Endothelial cell of umbilical vein (primary cell): ENCODE data around the gene LAMTOR2. TPM values are rescaled to one million over a fixed set of nuclear protein-coding genes. Genes with fewer than 3 reads are reported as not detected.

Experiments
- BruUV-seq: library from RNA; stranded (reverse); fragments of 400-500 nt; replicated peaks from 2 replicates; lab custom pipeline; 2021; lab: Mats Ljungman, UMichigan
- CTCF ChIA-PET: fragments of 300-600, 350-600 bp; sonication (Branson Sonifier 250); formaldehyde crosslinking; loops from one replicate; lab custom pipeline; 2021; ENCODE audit warnings: antibody characterized with exemption, inconsistent platforms; lab: Charles Lee
- POLR2A ChIA-PET: fragments of 300-600, 350-600 bp; sonication (Branson Sonifier 250); formaldehyde crosslinking; loops from one replicate; lab custom pipeline; 2021; ENCODE audit warnings: antibody characterized with exemption, inconsistent platforms; lab: Charles Lee
- DNase-seq: peaks from one replicate; pipeline ENCODE4 v3.0.0-alpha.2; 2011; ENCODE audit warnings: low read depth, low spot score
- FAIRE-seq: peaks from 2 replicates; lab custom pipeline; 2011; peaks lifted over from hg19 to GRCh38; lab: Jason Lieb, UNC
- H2AFZ ChIP-seq: 2 replicates; pipeline ENCODE4 v1.6.0; 2012; ENCODE audit warnings: low read depth, low read length, control low read depth, inconsistent platforms
- H3K27ac ChIP-seq: 2 replicates; pipeline ENCODE4 v1.5.1; 2011; ENCODE audit warnings: low read depth, mild to moderate bottlenecking, control low read depth, low read length, moderate library complexity; ENCODE audit not compliant: insufficient read depth
- H3K27me3 ChIP-seq, 2 experiments: 2 replicates each; pipeline versions ENCODE4 v1.6.0 to v1.6.1; 2011; ENCODE audit warnings: low read length in 2 of 2, mixed read lengths in 1 of 2; ENCODE audit not compliant: control insufficient read depth in 2 of 2, insufficient read depth in 2 of 2
- H3K36me3 ChIP-seq, 2 experiments: 2 replicates in 1 of 2; 3 replicates in 1 of 2; pipeline ENCODE4 v1.5.1; 2011; ENCODE audit warnings: low read length in 2 of 2, mild to moderate bottlenecking in 1 of 2, moderate library complexity in 1 of 2; ENCODE audit not compliant: control insufficient read depth in 2 of 2, insufficient read depth in 2 of 2; ENCODE audit errors: extremely low read depth in 1 of 2
- H3K4me1 ChIP-seq: 3 replicates; pipeline ENCODE4 v1.5.1; 2011; ENCODE audit warnings: mild to moderate bottlenecking, low read length; ENCODE audit not compliant: control insufficient read depth, insufficient read depth; ENCODE audit errors: extremely low read depth
- H3K4me2 ChIP-seq: 2 replicates; pipeline ENCODE4 v1.6.1; 2011; ENCODE audit warnings: low read length, control low read depth, mixed read lengths; ENCODE audit not compliant: insufficient read depth
- H3K4me3 ChIP-seq, 3 experiments: fragments of 200-600 bp in 1 of 3; sonication (generic), shearing (Covaris generic) in 1 of 3; replicated peaks in 1 of 3; 2 replicates each; pipeline ENCODE4 v1.5.1; 2011 to 2016; ENCODE audit warnings: control low read depth in 3 of 3, low read length in 3 of 3, mild to moderate bottlenecking in 2 of 3, inconsistent platforms in 1 of 3, low read depth in 1 of 3, moderate library complexity in 1 of 3; ENCODE audit not compliant: insufficient read depth in 1 of 3
- H3K79me2 ChIP-seq: 2 replicates; pipeline ENCODE4 v1.6.0; 2012; ENCODE audit warnings: low read length, inconsistent platforms; ENCODE audit not compliant: control insufficient read depth, insufficient read depth
- H3K9ac ChIP-seq: replicated peaks from 2 replicates; pipeline ENCODE3; 2011; ENCODE audit warnings: low read length, control low read depth; ENCODE audit not compliant: insufficient read depth; ENCODE audit errors: extremely low read depth
- H3K9me1 ChIP-seq: replicated peaks from 3 replicates; pipeline ENCODE4 v1.6.0; 2011; ENCODE audit warnings: mild to moderate bottlenecking, low read length; ENCODE audit not compliant: control insufficient read depth, insufficient read depth; ENCODE audit errors: extremely low read depth
- H3K9me3 ChIP-seq: replicated peaks from 2 replicates; pipeline ENCODE4 v1.5.1; 2012; ENCODE audit warnings: low read length, inconsistent platforms; ENCODE audit not compliant: control insufficient read depth, insufficient read depth
- H4K20me1 ChIP-seq: replicated peaks from 2 replicates; pipeline ENCODE3; 2011; ENCODE audit warnings: mild to moderate bottlenecking, low read length; ENCODE audit not compliant: control insufficient read depth, insufficient read depth; ENCODE audit errors: extremely low read depth
- CTCF ChIP-seq, 2 donors: IDR thresholded peaks; 1 replicate in 1 of 2; 2 replicates in 1 of 2; pipeline ENCODE4 v1.5.1; 2011; ENCODE audit warnings: low read length in 2 of 2, mild to moderate bottlenecking in 2 of 2, moderate library complexity in 2 of 2, control low read depth in 1 of 2, inconsistent platforms in 1 of 2, low read depth in 1 of 2; ENCODE audit not compliant: insufficient read depth in 1 of 2; ENCODE audit errors: extremely low read depth in 1 of 2
- EZH2 ChIP-seq: IDR thresholded peaks from 2 replicates; pipeline ENCODE4 v1.6.1; 2012; ENCODE audit warnings: borderline replicate concordance, low read depth, mild to moderate bottlenecking, moderate library complexity, low read length, inconsistent platforms; ENCODE audit not compliant: severe bottlenecking
- FOS ChIP-seq: IDR thresholded peaks from 2 replicates; pipeline ENCODE4 v1.6.1; 2011; ENCODE audit warnings: mild to moderate bottlenecking, low read length, moderate library complexity, borderline replicate concordance; ENCODE audit not compliant: insufficient read depth
- GATA2 ChIP-seq: IDR thresholded peaks from 2 replicates; pipeline ENCODE4 v1.7.0; 2011; ENCODE audit warnings: low read depth, mild to moderate bottlenecking, moderate library complexity, mixed read lengths, low read length; ENCODE audit not compliant: insufficient read length, insufficient read depth
- JUN ChIP-seq: IDR thresholded peaks from 2 replicates; pipeline ENCODE4 v1.6.1; 2011; ENCODE audit warnings: borderline replicate concordance, low read depth; ENCODE audit not compliant: insufficient read length, insufficient read depth
- MAX ChIP-seq: IDR thresholded peaks from 2 replicates; pipeline ENCODE4 v1.6.1; 2011; ENCODE audit not compliant: insufficient read depth, insufficient read length
- MYC ChIP-seq: IDR thresholded peaks from one replicate; pipeline ENCODE4 v1.6.1; 2011; ENCODE audit warnings: mild to moderate bottlenecking, low read depth, low read length
- POLR2A ChIP-seq: IDR thresholded peaks from 2 replicates; pipeline ENCODE4 v1.6.1; 2012; ENCODE audit warnings: low read depth, mild to moderate bottlenecking, control low read depth, low read length
- POLR2AphosphoS5 ChIP-seq: IDR thresholded peaks from 2 replicates; pipeline ENCODE4 v1.6.1; 2012; ENCODE audit warnings: low read depth, mild to moderate bottlenecking, control low read depth, low read length, moderate library complexity; ENCODE audit not compliant: insufficient read depth
- dilution Hi-C: fragments of 300-500 bp; cut with MboI; formaldehyde crosslinking; loops from one replicate; pipeline ENCODE4 v1.15.0; 2019; ENCODE audit warnings: low sequenced_read_pairs; ENCODE audit not compliant: extremely low pct_ligation_motif_present
- intact Hi-C: fragments of 100-400 bp; cut with micrococcal nuclease; formaldehyde crosslinking; loops from one replicate; pipeline ENCODE4 v1.10.0; 2022
- polyA plus RNA-seq, 4 experiments: library from polyadenylated mRNA; depleted of rRNA in 3 of 4; stranded (reverse) in 3 of 4; unstranded in 1 of 4; fragments of >200 nt; gene quantifications; 2 replicates each; pipeline versions ENCODE4 v1.2.1 to v1.2.3, GENCODE V29; 2011 to 2012; ENCODE audit warnings: missing spikeins in 1 of 4
- total RNA-seq: library from RNA; stranded (reverse); gene quantifications from 2 replicates; pipeline ENCODE4 v1.2.3, GENCODE V29; 2021

Gene LAMTOR2
- total and polyA plus RNA-seq, 2 donors (not counting 3 experiments of a cell fraction or from before 2014, with no cell fraction given): 77.7 to 136 TPM

- Histone ChIP-seq H3K4me1 (peaks cover 15% of the 10 kb centered on the region), H3K4me3 (no peak overlapping the region), H3K9me1 (no peaks in the 10 kb centered on the region), H3K4me2 (no peak overlapping the region), H2AFZ (no peak overlapping the region), H3K27ac (no peak overlapping the region), H4K20me1 (no peaks in the 10 kb centered on the region), H3K79me2 (peaks cover 19% of the 10 kb centered on the region), H3K27me3 (no peaks in the 10 kb centered on the region), H3K9ac (no peak overlapping the region), H3K36me3 (no peaks in the 10 kb centered on the region), H3K9me3 (no peaks in the 10 kb centered on the region)
- dilution Hi-C loops (no loop called here), intact Hi-C loops (no loop called here)
- ChIA-PET CTCF (interaction anchor here (1.5 kb wide), 1 partner anchor 17 kb away, joined by 3 read pairs; no protein-coding TSS in a partner anchor), POLR2A (no interaction called here)
- BruUV-seq: no TSS peak
- DNase-seq: no peak
- TF ChIP-seq JUN (no peak), CTCF (IDR thresholded peaks at IDR 0.05; ENCODE audit: extremely low read depth in 1 of 2, insufficient read depth in 1 of 2, low read depth in 1 of 2, low read length in 2 of 2) (no peak), GATA2 (no peak), MAX (no peak), POLR2A (no peak), MYC (no peak), FOS (no peak), POLR2AphosphoS5 (no peak), EZH2 (no peak)
- FAIRE-seq: peak; percentile 18
Measured at GRCh38 chr1:156056326-156056849, 1.8 kb downstream of the LAMTOR2 start.
